SH-SY5Y (cell line): ENCODE measurements around the gene CYP1A2.

Source experiments
- GATA2 ChIP-seq: IDR thresholded peaks from 2 replicates; pipeline ENCODE4 v1.6.1; 2011; ENCODE audit warnings: mild to moderate bottlenecking, low read depth, low read length
- GATA3 ChIP-seq: IDR thresholded peaks from 2 replicates; pipeline ENCODE4 v1.6.1; 2011; ENCODE audit warnings: low read depth, mild to moderate bottlenecking, low read length, moderate library complexity

- TF ChIP-seq GATA2 (no peak), GATA3 (no peak)
Measured at GRCh38 chr15:74799856-74800558, 51.4 kb downstream of the CYP1A2 start.
